GM21526 (cell line): ENCODE data around the gene ATP2C2.

Experiments
- ATAC-seq: cut with Tn5 transposase; IDR thresholded peaks from one replicate; pipeline ENCODE4 v1.9.1; 2021; ENCODE audit warnings: moderate library complexity; ENCODE audit not compliant: unreplicated experiment, low FRiP score

Gene ATP2C2

GRCh38 chr16:84485255-84486010 lies 117.1 kb downstream of the ATP2C2 start:
- ATAC-seq, result no peak

GRCh38 chr16:84486126-84486525 lies 117.8 kb downstream of the ATP2C2 start:
- no peak for ATAC-seq

GRCh38 chr16:84486551-84487235 lies 118.4 kb downstream of the ATP2C2 start:
- no peak for ATAC-seq

GRCh38 chr16:84487358-84487757 lies 119.0 kb downstream of the ATP2C2 start:
- no peak for ATAC-seq

GRCh38 chr16:84489131-84489530 lies 120.8 kb downstream of the ATP2C2 start:
- no peak for ATAC-seq

- no peak for ATAC-seq
Observed at GRCh38 chr16:84495506-84495905, 127.2 kb downstream of the ATP2C2 start.

GRCh38 chr16:84496991-84497390 lies 128.7 kb downstream of the ATP2C2 start:
- ATAC-seq, result no peak

- no peak for ATAC-seq
Observed at GRCh38 chr16:84497418-84498222, 129.3 kb downstream of the ATP2C2 start.

- ATAC-seq, result no peak
Observed at GRCh38 chr16:84498223-84498610, 129.9 kb downstream of the ATP2C2 start.

GRCh38 chr16:84498859-84499620 lies 130.7 kb downstream of the ATP2C2 start:
- ATAC-seq, result no peak

GRCh38 chr16:84499638-84500037 lies 131.3 kb downstream of the ATP2C2 start:
- no peak for ATAC-seq

GRCh38 chr16:84500531-84500930 lies 132.2 kb downstream of the ATP2C2 start:
- ATAC-seq, result no peak

- ATAC-seq, result no peak
Observed at GRCh38 chr16:84501077-84501735, 132.9 kb downstream of the ATP2C2 start.

GRCh38 chr16:84502075-84502474 lies 133.7 kb downstream of the ATP2C2 start:
- no peak for ATAC-seq

- no peak for ATAC-seq
Observed at GRCh38 chr16:84502581-84502980, 134.2 kb downstream of the ATP2C2 start.

GRCh38 chr16:84503751-84504395 lies 135.5 kb downstream of the ATP2C2 start:
- ATAC-seq, result no peak

GRCh38 chr16:84504420-84505248 lies 136.3 kb downstream of the ATP2C2 start, which contains the start of gene MEAK7:
Gene MEAK7, minus strand, starts transcription at chr16:84504659. Its CDS starts 6,573 bp downstream, at chr16:84498086.
- ATAC-seq, result peak; percentile 92
